SK-N-SH treated with all-trans-retinoic acid at 6 μM for 48 hours (cell line): ENCODE measurements around the gene SYNRG.

Experiments used
- ARNTL ChIP-seq: fragments of 450-650 bp; formaldehyde crosslinking; IDR thresholded peaks from 2 replicates; pipeline ENCODE4 v1.5.0; 2020; ENCODE audit warnings: low read depth, mild to moderate bottlenecking, moderate library complexity, borderline replicate concordance
- BACH2 ChIP-seq: fragments of 250-450 bp; sonication (Bioruptor Pico); IDR thresholded peaks from 2 replicates; pipeline ENCODE4 v1.9.0; 2021; ENCODE audit warnings: mild to moderate bottlenecking, borderline replicate concordance
- CSRNP3 ChIP-seq: fragments of 250-450 bp; sonication (Bioruptor Pico); IDR thresholded peaks from 2 replicates; pipeline ENCODE4 v1.5.1; 2021; ENCODE audit warnings: mild to moderate bottlenecking, moderate library complexity
- GLIS3 ChIP-seq: fragments of 250-450 bp; sonication (Bioruptor Pico); IDR thresholded peaks from 2 replicates; pipeline ENCODE4 v1.5.0; 2020; ENCODE audit warnings: mild to moderate bottlenecking, moderate library complexity
- RARB ChIP-seq: fragments of 250-450 bp; sonication (Bioruptor Pico); IDR thresholded peaks from 2 replicates; pipeline ENCODE4 v1.8.0; 2021; ENCODE audit warnings: mild to moderate bottlenecking, moderate library complexity
- TOX ChIP-seq: fragments of 250-450 bp; sonication (Bioruptor Pico); IDR thresholded peaks from 2 replicates; pipeline ENCODE4 v1.8.0; 2021; ENCODE audit warnings: mild to moderate bottlenecking, moderate library complexity, borderline replicate concordance
- ZNF8 ChIP-seq: fragments of 450-650 bp; formaldehyde crosslinking; IDR thresholded peaks from 2 replicates; pipeline ENCODE4 v1.5.0; 2020; ENCODE audit warnings: mild to moderate bottlenecking, moderate library complexity

- TF ChIP-seq ZNF8 (CRISPR knock-in tag) = no peak
- no peak for TF ChIP-seq CSRNP3 (CRISPR knock-in tag)
- no peak for TF ChIP-seq RARB
- TF ChIP-seq ARNTL = no peak
- no peak for TF ChIP-seq GLIS3 (CRISPR knock-in tag)
- TF ChIP-seq TOX = no peak
- no peak for TF ChIP-seq BACH2 (CRISPR knock-in tag)
These were observed 24.2 kb downstream of the SYNRG start for GRCh38 chr17:37585066-37585465.
